ENCODE data around the gene BCL2L14. TPM values are rescaled to one million over a fixed set of nuclear protein-coding genes. Genes with fewer than 3 reads are reported as not detected.

BCL2L14 gene
- total RNA-seq, 1 experiment from 2014 or later: not detected

GRCh38 chr12:12056951-12057350 is 13.8 kb upstream of the BCL2L14 start:
- no peak for DNase-seq (ENCODE audit: low read depth)

- DNase-seq (ENCODE audit: low read depth): no peak
Measured at GRCh38 chr12:12064596-12064995, 6.1 kb upstream of the BCL2L14 start.

- DNase-seq (ENCODE audit: low read depth): no peak
Measured at GRCh38 chr12:12068751-12069150, 2.0 kb upstream of the BCL2L14 start.

GRCh38 chr12:12069821-12070548 is 754 bp upstream of the BCL2L14 start:
- no peak for DNase-seq (ENCODE audit: low read depth)

GRCh38 chr12:12072064-12072760 is 1.5 kb downstream of the BCL2L14 start:
- no peak for DNase-seq (ENCODE audit: low read depth)

GRCh38 chr12:12079291-12079690 is 8.6 kb downstream of the BCL2L14 start:
- DNase-seq (ENCODE audit: low read depth): peak; percentile 6

GRCh38 chr12:12081836-12082497 is 11.2 kb downstream of the BCL2L14 start:
- peak; percentile 47 for DNase-seq (ENCODE audit: low read depth)

GRCh38 chr12:12083688-12084087 is 12.9 kb downstream of the BCL2L14 start:
- no peak for DNase-seq (ENCODE audit: low read depth)

- DNase-seq (ENCODE audit: low read depth): no peak
Measured at GRCh38 chr12:12086362-12086761, 15.6 kb downstream of the BCL2L14 start.

- no peak for DNase-seq (ENCODE audit: low read depth)
Measured at GRCh38 chr12:12086973-12087692, 16.4 kb downstream of the BCL2L14 start.

- no peak for DNase-seq (ENCODE audit: low read depth)
Measured at GRCh38 chr12:12087693-12088034, 16.9 kb downstream of the BCL2L14 start.

GRCh38 chr12:12088147-12088546 is 17.4 kb downstream of the BCL2L14 start:
- no peak for DNase-seq (ENCODE audit: low read depth)

- DNase-seq (ENCODE audit: low read depth): no peak
Measured at GRCh38 chr12:12088761-12089160, 18.0 kb downstream of the BCL2L14 start.

- no peak for DNase-seq (ENCODE audit: low read depth)
Measured at GRCh38 chr12:12091071-12091470, 20.3 kb downstream of the BCL2L14 start.

- no peak for DNase-seq (ENCODE audit: low read depth)
Measured at GRCh38 chr12:12091977-12092663, 21.4 kb downstream of the BCL2L14 start.

- DNase-seq (ENCODE audit: low read depth): no peak
Measured at GRCh38 chr12:12094481-12094880, 23.7 kb downstream of the BCL2L14 start.

GRCh38 chr12:12095021-12095420 is 24.3 kb downstream of the BCL2L14 start:
- DNase-seq (ENCODE audit: low read depth): no peak

GRCh38 chr12:12097891-12098690 is 27.4 kb downstream of the BCL2L14 start:
- no peak for DNase-seq (ENCODE audit: low read depth)

- DNase-seq (ENCODE audit: low read depth): no peak
Measured at GRCh38 chr12:12098691-12099015, 27.9 kb downstream of the BCL2L14 start.

- no peak for DNase-seq (ENCODE audit: low read depth)
Measured at GRCh38 chr12:12099102-12099501, 28.4 kb downstream of the BCL2L14 start.

- DNase-seq (ENCODE audit: low read depth): peak; percentile 15
Measured at GRCh38 chr12:12107678-12108077, 36.9 kb downstream of the BCL2L14 start.

Data from RPMI7951 (cell line).